ENCODE measurements around the gene TKT.

Gene TKT

DNA sequence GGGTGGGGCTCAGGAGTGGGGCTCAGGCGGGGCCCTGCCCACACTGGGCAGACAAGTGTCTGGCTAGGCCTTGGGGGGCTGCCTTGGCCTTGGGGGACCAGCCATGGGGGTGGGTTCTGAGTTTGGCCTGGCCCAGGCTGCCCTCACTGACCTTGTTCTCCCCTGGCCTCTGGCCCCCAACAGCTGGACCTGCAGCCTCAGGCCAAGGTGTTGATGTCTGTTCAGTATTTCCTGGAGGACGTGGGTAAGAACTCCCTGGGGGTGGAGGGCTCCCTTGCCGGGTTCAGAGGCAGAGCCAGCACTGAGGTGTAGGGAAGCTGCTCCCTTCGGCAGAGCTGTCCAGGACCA lies 74.8 kb downstream of the TKT start:
- no peak for DNase-seq (ENCODE audit: low read depth in 3 of 3)

DNA sequence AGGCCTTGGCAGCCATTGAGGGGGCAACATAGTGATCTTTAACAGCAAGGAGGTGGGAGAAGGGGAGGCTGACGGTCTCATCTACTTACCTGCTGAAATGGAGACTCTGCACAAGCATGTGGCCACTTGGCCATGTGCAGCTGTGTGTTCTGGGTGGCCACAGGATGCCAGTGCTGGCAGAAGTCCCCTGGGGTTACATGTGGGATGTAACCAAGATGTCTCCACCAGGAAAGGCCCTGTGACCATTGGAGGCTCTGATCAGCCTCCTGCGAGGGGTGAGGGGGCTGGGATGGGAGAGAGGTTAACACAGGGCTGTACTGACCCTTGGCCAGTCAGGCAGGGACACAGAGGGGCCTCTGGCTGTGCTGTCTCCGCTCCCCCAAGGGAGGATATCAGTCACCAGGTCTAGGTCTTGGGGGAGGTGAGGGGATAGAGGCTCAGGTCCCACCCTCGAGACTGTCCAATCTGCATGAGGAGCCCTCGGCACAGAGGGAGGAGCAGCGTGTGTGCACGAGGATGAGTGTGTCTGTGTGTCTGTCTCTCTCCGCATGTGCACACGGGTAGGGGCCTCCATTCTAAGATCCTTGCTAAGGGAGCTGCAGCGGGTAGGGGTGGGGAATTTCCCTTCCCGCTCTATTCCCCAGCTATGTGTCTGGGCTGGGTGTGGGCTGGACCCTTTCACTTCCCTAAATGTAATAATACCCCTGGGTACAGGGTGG lies 75.4 kb downstream of the TKT start:
- DNase-seq (ENCODE audit: low read depth in 3 of 3): no peak

DNA sequence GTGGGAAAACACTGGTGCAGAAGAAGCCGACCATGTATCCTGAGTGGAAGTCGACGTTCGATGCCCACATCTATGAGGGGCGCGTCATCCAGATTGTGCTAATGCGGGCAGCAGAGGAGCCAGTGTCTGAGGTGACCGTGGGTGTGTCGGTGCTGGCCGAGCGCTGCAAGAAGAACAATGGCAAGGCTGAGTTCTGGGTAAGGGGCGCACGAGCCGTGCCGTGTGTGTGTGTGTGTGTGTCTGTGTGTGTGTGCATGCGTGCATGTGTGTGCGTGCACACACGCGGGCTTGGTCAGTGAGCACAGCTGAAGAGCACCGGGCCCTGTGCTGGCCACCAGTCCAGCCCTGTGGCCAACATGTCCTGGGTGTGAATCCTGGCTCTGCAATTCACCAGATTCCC lies 76.2 kb downstream of the TKT start:
- no peak for DNase-seq (ENCODE audit: low read depth in 3 of 3)

DNA sequence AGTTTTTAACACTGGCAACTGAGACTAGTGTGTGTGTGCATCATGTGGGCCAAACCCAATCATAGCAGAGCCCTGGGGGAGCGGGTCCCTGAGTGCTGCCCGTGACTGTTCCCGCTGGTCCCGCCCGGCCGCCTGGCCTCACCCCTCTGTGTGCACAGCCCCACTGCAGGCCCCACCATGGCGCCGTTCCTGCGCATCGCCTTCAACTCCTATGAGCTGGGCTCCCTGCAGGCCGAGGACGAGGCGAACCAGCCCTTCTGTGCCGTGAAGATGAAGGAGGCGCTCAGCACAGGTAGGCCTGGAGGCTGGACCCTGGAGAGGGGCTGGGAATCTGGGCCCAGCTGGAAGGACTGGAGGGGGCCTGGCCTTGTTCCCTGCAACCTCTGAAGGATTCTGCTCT lies 77.6 kb downstream of the TKT start:
- no peak for DNase-seq (ENCODE audit: low read depth in 3 of 3)

DNA sequence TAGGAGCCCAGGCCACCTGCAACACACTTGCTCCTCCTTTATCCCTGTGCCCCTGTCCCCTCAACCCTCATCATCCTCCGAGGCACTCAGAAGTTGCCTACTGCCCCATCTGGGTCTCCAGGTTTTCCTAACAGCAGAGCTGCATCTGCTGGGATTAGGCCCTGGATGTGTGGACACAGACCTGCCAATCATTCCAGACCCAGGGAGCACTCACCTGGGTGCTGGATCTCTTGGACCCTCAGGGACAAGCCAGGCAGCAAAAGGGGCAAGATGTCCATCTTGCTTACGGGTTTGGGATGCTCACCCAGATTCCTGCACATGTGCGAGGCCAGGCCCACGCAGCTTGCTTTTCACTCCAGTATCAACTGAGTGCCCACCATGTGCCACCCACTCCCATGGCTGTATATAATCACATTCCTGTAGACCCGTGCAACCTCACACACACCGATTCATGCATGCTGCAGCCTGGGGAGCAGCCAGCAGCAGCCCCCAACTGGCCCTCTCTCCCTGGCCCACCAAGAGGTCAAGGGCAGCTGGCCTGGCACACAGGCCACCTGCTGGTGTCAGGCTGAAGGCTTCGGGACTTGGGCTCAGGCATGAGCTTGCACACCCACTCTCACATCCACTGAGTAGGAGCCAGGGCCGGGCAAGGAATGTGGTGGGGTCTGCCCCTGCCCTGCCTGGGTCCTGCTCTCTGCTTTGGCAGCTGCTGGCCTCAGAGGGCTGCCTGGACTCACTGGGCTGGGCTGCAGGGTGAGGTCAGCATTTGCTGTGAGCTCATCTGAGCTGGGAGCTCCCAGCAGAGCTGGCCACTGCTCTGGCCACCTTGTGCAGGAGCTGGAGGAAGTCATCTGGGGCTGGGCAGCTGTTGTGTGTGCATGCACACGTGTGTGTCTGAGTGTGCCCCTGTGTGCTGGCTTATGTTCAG lies 79.9 kb downstream of the TKT start:
- DNase-seq (ENCODE audit: low read depth in 3 of 3): no peak

Data from stimulated activated CD4-positive, alpha-beta T cell treated with anti-CD3 and anti-CD28 coated beads, TNF-alpha, amount 100 ng/mL, for 48 hours (primary cell).